Neural cell (in vitro differentiated cells): Measurements from ENCODE around the gene ETV7. TPM values are rescaled to one million over a fixed set of nuclear protein-coding genes. Genes with fewer than 3 reads are reported as not detected.

Experiments used
- H2AFZ ChIP-seq: fragments of 200-600, 300-800 bp; sonication (generic), shearing (Covaris generic); 2 replicates; pipeline ENCODE4 v1.6.0; 2014; ENCODE audit warnings: low read depth, mild to moderate bottlenecking, antibody characterized with exemption, low read length, moderate library complexity
- H3F3A ChIP-seq: fragments of 200-600 bp; shearing (Covaris generic); 2 replicates; pipeline ENCODE4 v1.6.1; 2016; ENCODE audit warnings: mild to moderate bottlenecking, moderate library complexity, mixed read lengths, antibody characterized with exemption, low read length; ENCODE audit not compliant: insufficient read depth, poor library complexity, severe bottlenecking
- H3K27ac ChIP-seq: fragments of 200-600, 300-800 bp; sonication (generic), shearing (Covaris generic); 2 replicates; pipeline ENCODE4 v1.5.1; 2014; ENCODE audit warnings: mild to moderate bottlenecking, low read length, moderate library complexity
- H3K27me3 ChIP-seq: fragments of 300-800, 200-600 bp; sonication (generic), shearing (Covaris generic); 2 replicates; pipeline ENCODE4 v1.6.0; 2014; ENCODE audit warnings: mild to moderate bottlenecking, low read depth, low read length, moderate library complexity; ENCODE audit not compliant: insufficient read depth
- H3K36me3 ChIP-seq: fragments of 300-800, 200-600 bp; sonication (generic), shearing (Covaris generic); 2 replicates; pipeline ENCODE4 v1.5.1; 2014; ENCODE audit warnings: mild to moderate bottlenecking, antibody characterized with exemption, low read length, moderate library complexity; ENCODE audit not compliant: insufficient read depth
- H3K4me2 ChIP-seq: fragments of 300-800, 200-600 bp; sonication (generic), shearing (Covaris generic); 2 replicates; pipeline ENCODE4 v1.6.0; 2014; ENCODE audit warnings: mild to moderate bottlenecking, low read length
- H3K4me3 ChIP-seq: fragments of 300-800, 200-600 bp; sonication (generic), shearing (Covaris generic); 2 replicates; pipeline ENCODE4 v1.5.1; 2014; ENCODE audit warnings: mild to moderate bottlenecking, low read length, moderate library complexity
- H3K79me2 ChIP-seq: fragments of 200-600 bp; shearing (Covaris generic); replicated peaks from 2 replicates; pipeline ENCODE4 v1.6.0; 2014; ENCODE audit warnings: mild to moderate bottlenecking, low read length, moderate library complexity; ENCODE audit not compliant: insufficient read depth
- H3K9ac ChIP-seq: fragments of 300-800, 200-600 bp; sonication (generic), shearing (Covaris generic); 2 replicates; pipeline ENCODE4 v1.6.1; 2016; ENCODE audit warnings: mild to moderate bottlenecking, low read length, mixed read lengths
- H3K9me2 ChIP-seq: fragments of 200-600 bp; shearing (Covaris generic); 2 replicates; pipeline ENCODE4 v1.6.1; 2016; ENCODE audit warnings: mild to moderate bottlenecking, low read length, mixed read lengths; ENCODE audit not compliant: insufficient read depth
- H3K9me3 ChIP-seq: fragments of 200-600, 300-800 bp; sonication (generic), shearing (Covaris generic); 2 replicates; pipeline ENCODE4 v1.6.1; 2016; ENCODE audit warnings: mild to moderate bottlenecking, mixed run types, low read length, moderate library complexity, mixed read lengths
- H4K20me1 ChIP-seq: fragments of 200-600 bp; shearing (Covaris generic); 2 replicates; pipeline ENCODE4 v1.6.1; 2016; ENCODE audit warnings: mild to moderate bottlenecking, mixed run types; ENCODE audit not compliant: insufficient read depth
- EP300 ChIP-seq: fragments of 450-650 bp; conservative IDR thresholded peaks from 2 replicates; pipeline ENCODE4 v1.6.1; 2014; ENCODE audit warnings: antibody characterized with exemption, mild to moderate bottlenecking, moderate library complexity; ENCODE audit not compliant: poor library complexity, severe bottlenecking
- EZH2 ChIP-seq: fragments of 200-600, 300-800 bp; shearing (Covaris generic), sonication (generic); IDR thresholded peaks from 2 replicates; pipeline ENCODE4 v1.6.1; 2014; ENCODE audit warnings: antibody characterized with exemption, low read length, borderline replicate concordance, mild to moderate bottlenecking; ENCODE audit not compliant: insufficient read depth, poor library complexity, severe bottlenecking
- MXI1 ChIP-seq: fragments of 450-650 bp; conservative IDR thresholded peaks from 2 replicates; pipeline ENCODE4 v1.6.1; 2014; ENCODE audit warnings: antibody characterized with exemption, mild to moderate bottlenecking; ENCODE audit not compliant: poor library complexity, severe bottlenecking
- POLR2AphosphoS5 ChIP-seq: IDR thresholded peaks from 2 replicates; pipeline ENCODE4 v1.6.1; 2012
- RAD21 ChIP-seq: fragments of 450-650 bp; conservative IDR thresholded peaks from 2 replicates; pipeline ENCODE4 v1.6.1; 2014; ENCODE audit warnings: antibody characterized with exemption, mild to moderate bottlenecking, moderate library complexity
- SMC3 ChIP-seq: fragments of 450-650 bp; conservative IDR thresholded peaks from 2 replicates; pipeline ENCODE4 v1.6.1; 2014; ENCODE audit warnings: antibody characterized with exemption, mild to moderate bottlenecking, moderate library complexity; ENCODE audit not compliant: poor library complexity
- TAF1 ChIP-seq: IDR thresholded peaks from 2 replicates; pipeline ENCODE4 v1.6.1; 2012; ENCODE audit warnings: low read depth
- polyA plus RNA-seq: library from polyadenylated mRNA; depleted of rRNA; stranded (reverse); fragments of >200 nt; gene quantifications from 2 replicates; pipeline ENCODE4 v1.2.3, GENCODE V29; 2014
- TF ChIP-seq, protein P1 (sequence below): fragments of 450-650 bp; IDR thresholded peaks from 2 replicates; pipeline ENCODE4 v1.5.1; 2014; ENCODE audit warnings: antibody characterized with exemption, mild to moderate bottlenecking, moderate library complexity; ENCODE audit not compliant: poor library complexity, severe bottlenecking
- TF ChIP-seq, protein P2 (sequence below): IDR thresholded peaks from 2 replicates; pipeline ENCODE4 v1.6.1; 2012; ENCODE audit warnings: borderline replicate concordance

Gene ETV7
- polyA plus RNA-seq, 1 donor from 2014 or later, result not detected

DNA sequence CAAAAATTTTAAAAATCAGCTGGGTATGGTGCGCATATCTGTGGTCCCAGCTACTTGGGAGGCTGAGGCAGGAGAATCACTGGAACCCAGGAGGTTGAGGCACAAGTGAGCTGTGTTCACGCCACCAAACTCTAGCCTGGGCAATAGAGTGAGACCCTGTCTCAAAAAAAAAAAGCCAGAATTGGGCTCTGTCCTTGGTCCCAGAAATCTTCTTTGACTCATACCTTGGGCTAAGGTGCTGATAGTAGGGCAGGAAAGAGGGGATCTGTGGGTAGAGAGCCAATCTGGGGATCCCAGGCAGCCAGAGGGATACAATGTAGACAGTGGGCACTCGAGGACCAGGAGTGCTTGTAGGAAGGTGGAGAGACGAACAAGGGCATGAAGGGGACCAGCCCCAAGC is 13.3 kb downstream of the ETV7 start:
- H3K9me3 ChIP-seq, result no peaks in the 10 kb centered on the region
- no peaks in the 10 kb centered on the region for H3F3A ChIP-seq
- no peak overlapping the region for H3K4me3 ChIP-seq
- no peak overlapping the region for H3K27ac ChIP-seq
- H2AFZ ChIP-seq, result no peak overlapping the region
- H3K79me2 ChIP-seq, result no peaks in the 10 kb centered on the region
- no peaks in the 10 kb centered on the region for H3K9me2 ChIP-seq
- no peak overlapping the region for H3K4me2 ChIP-seq
- no peak overlapping the region for H3K9ac ChIP-seq
- H3K27me3 ChIP-seq, result no peaks in the 10 kb centered on the region
- no peaks in the 10 kb centered on the region for H3K36me3 ChIP-seq
- no peak for TF ChIP-seq EZH2
- TF ChIP-seq SMC3, result no peak
- TF ChIP-seq RAD21, result no peak
- no peak for TF ChIP-seq EP300
- no peak for TF ChIP-seq POLR2AphosphoS5
- TF ChIP-seq MXI1, result no peak
- no peak for TF ChIP-seq TAF1
- TF ChIP-seq, protein P1, sequence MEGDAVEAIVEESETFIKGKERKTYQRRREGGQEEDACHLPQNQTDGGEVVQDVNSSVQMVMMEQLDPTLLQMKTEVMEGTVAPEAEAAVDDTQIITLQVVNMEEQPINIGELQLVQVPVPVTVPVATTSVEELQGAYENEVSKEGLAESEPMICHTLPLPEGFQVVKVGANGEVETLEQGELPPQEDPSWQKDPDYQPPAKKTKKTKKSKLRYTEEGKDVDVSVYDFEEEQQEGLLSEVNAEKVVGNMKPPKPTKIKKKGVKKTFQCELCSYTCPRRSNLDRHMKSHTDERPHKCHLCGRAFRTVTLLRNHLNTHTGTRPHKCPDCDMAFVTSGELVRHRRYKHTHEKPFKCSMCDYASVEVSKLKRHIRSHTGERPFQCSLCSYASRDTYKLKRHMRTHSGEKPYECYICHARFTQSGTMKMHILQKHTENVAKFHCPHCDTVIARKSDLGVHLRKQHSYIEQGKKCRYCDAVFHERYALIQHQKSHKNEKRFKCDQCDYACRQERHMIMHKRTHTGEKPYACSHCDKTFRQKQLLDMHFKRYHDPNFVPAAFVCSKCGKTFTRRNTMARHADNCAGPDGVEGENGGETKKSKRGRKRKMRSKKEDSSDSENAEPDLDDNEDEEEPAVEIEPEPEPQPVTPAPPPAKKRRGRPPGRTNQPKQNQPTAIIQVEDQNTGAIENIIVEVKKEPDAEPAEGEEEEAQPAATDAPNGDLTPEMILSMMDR, result no peak
- TF ChIP-seq, protein P2, sequence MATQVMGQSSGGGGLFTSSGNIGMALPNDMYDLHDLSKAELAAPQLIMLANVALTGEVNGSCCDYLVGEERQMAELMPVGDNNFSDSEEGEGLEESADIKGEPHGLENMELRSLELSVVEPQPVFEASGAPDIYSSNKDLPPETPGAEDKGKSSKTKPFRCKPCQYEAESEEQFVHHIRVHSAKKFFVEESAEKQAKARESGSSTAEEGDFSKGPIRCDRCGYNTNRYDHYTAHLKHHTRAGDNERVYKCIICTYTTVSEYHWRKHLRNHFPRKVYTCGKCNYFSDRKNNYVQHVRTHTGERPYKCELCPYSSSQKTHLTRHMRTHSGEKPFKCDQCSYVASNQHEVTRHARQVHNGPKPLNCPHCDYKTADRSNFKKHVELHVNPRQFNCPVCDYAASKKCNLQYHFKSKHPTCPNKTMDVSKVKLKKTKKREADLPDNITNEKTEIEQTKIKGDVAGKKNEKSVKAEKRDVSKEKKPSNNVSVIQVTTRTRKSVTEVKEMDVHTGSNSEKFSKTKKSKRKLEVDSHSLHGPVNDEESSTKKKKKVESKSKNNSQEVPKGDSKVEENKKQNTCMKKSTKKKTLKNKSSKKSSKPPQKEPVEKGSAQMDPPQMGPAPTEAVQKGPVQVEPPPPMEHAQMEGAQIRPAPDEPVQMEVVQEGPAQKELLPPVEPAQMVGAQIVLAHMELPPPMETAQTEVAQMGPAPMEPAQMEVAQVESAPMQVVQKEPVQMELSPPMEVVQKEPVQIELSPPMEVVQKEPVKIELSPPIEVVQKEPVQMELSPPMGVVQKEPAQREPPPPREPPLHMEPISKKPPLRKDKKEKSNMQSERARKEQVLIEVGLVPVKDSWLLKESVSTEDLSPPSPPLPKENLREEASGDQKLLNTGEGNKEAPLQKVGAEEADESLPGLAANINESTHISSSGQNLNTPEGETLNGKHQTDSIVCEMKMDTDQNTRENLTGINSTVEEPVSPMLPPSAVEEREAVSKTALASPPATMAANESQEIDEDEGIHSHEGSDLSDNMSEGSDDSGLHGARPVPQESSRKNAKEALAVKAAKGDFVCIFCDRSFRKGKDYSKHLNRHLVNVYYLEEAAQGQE, result no peak
- no peaks in the 10 kb centered on the region for H4K20me1 ChIP-seq

DNA sequence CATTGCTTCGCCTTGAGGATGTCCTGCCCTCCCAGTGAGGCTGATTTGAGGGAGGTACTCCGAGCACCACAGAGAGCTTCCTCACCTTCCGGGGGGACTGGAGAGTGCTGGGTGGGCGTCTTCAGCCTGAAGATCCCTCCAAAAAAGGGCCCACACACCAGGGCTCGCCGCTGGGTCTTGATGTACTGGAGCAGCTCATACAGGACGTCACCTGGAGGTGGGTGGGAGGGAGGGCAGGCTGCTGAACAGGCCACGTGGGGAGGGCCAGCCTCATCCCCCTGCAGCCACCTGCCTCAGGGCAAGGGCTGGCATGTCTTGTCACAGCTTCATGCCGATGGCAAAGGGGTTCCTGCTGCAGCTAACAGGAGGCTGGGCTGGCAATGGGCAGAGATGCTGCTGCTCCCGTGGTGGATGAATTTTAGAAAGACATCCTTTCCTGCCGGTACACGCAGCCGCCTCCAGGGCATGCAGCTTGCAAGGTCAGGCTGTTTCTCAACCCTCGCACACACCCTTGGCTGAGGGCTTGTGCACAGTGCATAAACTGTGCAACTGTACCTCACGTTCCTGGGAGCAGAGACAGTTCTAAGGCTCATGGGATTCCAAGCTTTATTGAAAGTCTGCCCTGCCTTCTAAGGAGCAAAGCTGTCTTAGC is 14.0 kb downstream of the ETV7 start:
- H3K27me3 ChIP-seq, result no peaks in the 10 kb centered on the region
- no peaks in the 10 kb centered on the region for H3K79me2 ChIP-seq
- H3K27ac ChIP-seq, result no peak overlapping the region
- no peaks in the 10 kb centered on the region for H4K20me1 ChIP-seq
- H2AFZ ChIP-seq, result no peak overlapping the region
- H3F3A ChIP-seq, result no peaks in the 10 kb centered on the region
- H3K36me3 ChIP-seq, result no peaks in the 10 kb centered on the region
- no peak overlapping the region for H3K4me3 ChIP-seq
- TF ChIP-seq EZH2 (no peak), MXI1 (no peak), RAD21 (no peak), TAF1 (no peak), EP300 (no peak), POLR2AphosphoS5 (no peak), SMC3 (no peak)
- TF ChIP-seq, protein P2, result no peak
- TF ChIP-seq, protein P1, result no peak
- H3K4me2 ChIP-seq, result no peak overlapping the region
- H3K9me2 ChIP-seq, result no peaks in the 10 kb centered on the region
- no peaks in the 10 kb centered on the region for H3K9me3 ChIP-seq
- no peak overlapping the region for H3K9ac ChIP-seq
